Panc1 (cell line): ENCODE measurements around the gene CLCNKA. TPM values are rescaled to one million over a fixed set of nuclear protein-coding genes. Genes with fewer than 3 reads are reported as not detected.

Experiments
- ATAC-seq: fragments of 200-7000 bp; cut with Tn5 transposase; 2 replicates; pipeline ENCODE4 v1.9.1; 2020; ENCODE audit warnings: mild to moderate bottlenecking, moderate library complexity
- BruUV-seq: library from RNA; stranded (reverse); fragments of 400-500 nt; replicated peaks from 2 replicates; lab custom pipeline; 2021; lab: Mats Ljungman, UMichigan
- CTCF ChIA-PET: fragments of 300-600 bp; sonication (Branson Sonifier 250); formaldehyde crosslinking; loops from one replicate; lab custom pipeline; 2022; ENCODE audit warnings: antibody characterized with exemption; lab: Charles Lee
- POLR2A ChIA-PET: fragments of 300-600 bp; sonication (Branson Sonifier 250); formaldehyde crosslinking; loops from one replicate; lab custom pipeline; 2022; ENCODE audit warnings: antibody characterized with exemption; lab: Charles Lee
- DNase-seq: peaks from one replicate; pipeline ENCODE4 v3.0.0-alpha.2; 2010; ENCODE audit warnings: low read depth, low spot score
- H3K27ac ChIP-seq: 2 replicates; pipeline ENCODE4 v1.5.1; 2011; ENCODE audit warnings: mild to moderate bottlenecking, low read length, inconsistent platforms
- H3K27me3 ChIP-seq: fragments of 200-500 bp; sonication (Bioruptor generic); 2 replicates; pipeline ENCODE4 v1.6.0; 2014; ENCODE audit warnings: low read length, inconsistent platforms; ENCODE audit not compliant: control insufficient read depth, insufficient read depth
- H3K36me3 ChIP-seq: fragments of 200-500 bp; sonication (Bioruptor generic); 2 replicates; pipeline ENCODE4 v1.5.1; 2014; ENCODE audit warnings: inconsistent platforms, mild to moderate bottlenecking, low read length, moderate library complexity; ENCODE audit not compliant: control insufficient read depth, insufficient read depth
- H3K4me1 ChIP-seq: 2 replicates; pipeline ENCODE4 v1.5.1; 2011; ENCODE audit warnings: inconsistent platforms, mild to moderate bottlenecking, low read length, moderate library complexity; ENCODE audit not compliant: control insufficient read depth, insufficient read depth
- H3K4me3 ChIP-seq, 2 experiments: 2 replicates each; pipeline ENCODE4 v1.5.1; 2011 to 2012; ENCODE audit warnings: low read depth in 2 of 2, low read length in 2 of 2, mild to moderate bottlenecking in 2 of 2, inconsistent platforms in 1 of 2, moderate library complexity in 1 of 2
- H3K9me3 ChIP-seq: fragments of 200-500 bp; sonication (Bioruptor generic); 2 replicates; pipeline ENCODE4 v1.5.1; 2014; ENCODE audit warnings: low read depth, mild to moderate bottlenecking, inconsistent platforms, low read length, moderate library complexity; ENCODE audit not compliant: control insufficient read depth, insufficient read depth
- POLR2AphosphoS5 ChIP-seq: IDR thresholded peaks from 2 replicates; pipeline ENCODE4 v1.6.1; 2012; ENCODE audit warnings: mild to moderate bottlenecking, low read depth, low read length, moderate library complexity
- SIN3A ChIP-seq: IDR thresholded peaks from 2 replicates; pipeline ENCODE4 v1.6.1; 2012; ENCODE audit warnings: low read depth, mild to moderate bottlenecking, low read length, moderate library complexity, borderline replicate concordance; ENCODE audit not compliant: insufficient read depth
- TCF7L2 ChIP-seq: IDR thresholded peaks from 2 replicates; pipeline ENCODE4 v1.6.1; 2011; ENCODE audit warnings: mild to moderate bottlenecking, low read depth, low read length, inconsistent platforms
- in situ Hi-C: cut with HindIII; loops from 2 replicates; pipeline ENCODE4 v1.10.0; 2016; ENCODE audit warnings: low sequenced_read_pairs, low pct_unique_long_range_greater_than_20kb
- intact Hi-C: fragments of 100-400 bp; cut with micrococcal nuclease; formaldehyde crosslinking; loops from one replicate; pipeline ENCODE4 v1.10.0; 2022; ENCODE audit not compliant: unreplicated experiment
- total RNA-seq: library from RNA; stranded (reverse); gene quantifications from one replicate; pipeline ENCODE4 v1.2.1, GENCODE V29; 2021; ENCODE audit not compliant: unreplicated experiment
- TF ChIP-seq, protein P1 (sequence below), 2 experiments: IDR thresholded peaks; 2 replicates each; pipeline ENCODE4 v1.6.1; 2011 to 2012; ENCODE audit warnings: low read depth in 2 of 2, control low read depth in 1 of 2, low read length in 1 of 2, mild to moderate bottlenecking in 1 of 2, moderate library complexity in 1 of 2; ENCODE audit not compliant: insufficient read depth in 1 of 2
- TF ChIP-seq, protein P2 (sequence below): fragments of 450-650 bp; IDR thresholded peaks from 2 replicates; pipeline ENCODE4 v1.5.1; 2017; ENCODE audit warnings: mild to moderate bottlenecking

CLCNKA gene
- total RNA-seq, 1 experiment from 2014 or later = 0.57 TPM

DNA sequence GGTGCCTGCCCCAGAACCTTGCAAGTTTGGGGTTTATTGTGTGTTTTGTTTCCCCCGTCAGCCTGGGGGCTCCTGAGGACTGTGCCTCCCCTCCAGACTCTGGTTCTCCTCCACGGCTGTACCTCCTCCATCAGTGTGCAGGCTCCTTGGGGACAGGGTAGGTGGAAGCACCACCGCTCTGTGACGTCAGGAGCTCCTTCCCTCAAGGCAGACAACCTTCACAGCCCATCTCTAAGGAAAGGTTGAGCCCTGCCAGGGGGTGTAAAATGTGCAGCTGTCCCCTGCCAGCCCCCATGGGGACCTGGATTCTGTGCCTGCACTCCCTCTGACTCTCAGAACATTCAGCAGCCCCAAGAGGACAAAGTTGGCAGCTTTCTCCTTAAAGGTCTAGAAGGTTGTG lies 3.5 kb upstream of the CLCNKA start:
- intact Hi-C loops = no loop called here
- no TSS peak for BruUV-seq
- no peak overlapping the region for H3K4me3 ChIP-seq
- TF ChIP-seq, protein P1, sequence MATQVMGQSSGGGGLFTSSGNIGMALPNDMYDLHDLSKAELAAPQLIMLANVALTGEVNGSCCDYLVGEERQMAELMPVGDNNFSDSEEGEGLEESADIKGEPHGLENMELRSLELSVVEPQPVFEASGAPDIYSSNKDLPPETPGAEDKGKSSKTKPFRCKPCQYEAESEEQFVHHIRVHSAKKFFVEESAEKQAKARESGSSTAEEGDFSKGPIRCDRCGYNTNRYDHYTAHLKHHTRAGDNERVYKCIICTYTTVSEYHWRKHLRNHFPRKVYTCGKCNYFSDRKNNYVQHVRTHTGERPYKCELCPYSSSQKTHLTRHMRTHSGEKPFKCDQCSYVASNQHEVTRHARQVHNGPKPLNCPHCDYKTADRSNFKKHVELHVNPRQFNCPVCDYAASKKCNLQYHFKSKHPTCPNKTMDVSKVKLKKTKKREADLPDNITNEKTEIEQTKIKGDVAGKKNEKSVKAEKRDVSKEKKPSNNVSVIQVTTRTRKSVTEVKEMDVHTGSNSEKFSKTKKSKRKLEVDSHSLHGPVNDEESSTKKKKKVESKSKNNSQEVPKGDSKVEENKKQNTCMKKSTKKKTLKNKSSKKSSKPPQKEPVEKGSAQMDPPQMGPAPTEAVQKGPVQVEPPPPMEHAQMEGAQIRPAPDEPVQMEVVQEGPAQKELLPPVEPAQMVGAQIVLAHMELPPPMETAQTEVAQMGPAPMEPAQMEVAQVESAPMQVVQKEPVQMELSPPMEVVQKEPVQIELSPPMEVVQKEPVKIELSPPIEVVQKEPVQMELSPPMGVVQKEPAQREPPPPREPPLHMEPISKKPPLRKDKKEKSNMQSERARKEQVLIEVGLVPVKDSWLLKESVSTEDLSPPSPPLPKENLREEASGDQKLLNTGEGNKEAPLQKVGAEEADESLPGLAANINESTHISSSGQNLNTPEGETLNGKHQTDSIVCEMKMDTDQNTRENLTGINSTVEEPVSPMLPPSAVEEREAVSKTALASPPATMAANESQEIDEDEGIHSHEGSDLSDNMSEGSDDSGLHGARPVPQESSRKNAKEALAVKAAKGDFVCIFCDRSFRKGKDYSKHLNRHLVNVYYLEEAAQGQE (IDR thresholded peaks at IDR 0.05; ENCODE audit: insufficient read depth in 1 of 2, low read depth in 2 of 2, low read length in 1 of 2) = no peak
- TF ChIP-seq SIN3A (no peak), POLR2AphosphoS5 (no peak), TCF7L2 (no peak)
- TF ChIP-seq, protein P2, sequence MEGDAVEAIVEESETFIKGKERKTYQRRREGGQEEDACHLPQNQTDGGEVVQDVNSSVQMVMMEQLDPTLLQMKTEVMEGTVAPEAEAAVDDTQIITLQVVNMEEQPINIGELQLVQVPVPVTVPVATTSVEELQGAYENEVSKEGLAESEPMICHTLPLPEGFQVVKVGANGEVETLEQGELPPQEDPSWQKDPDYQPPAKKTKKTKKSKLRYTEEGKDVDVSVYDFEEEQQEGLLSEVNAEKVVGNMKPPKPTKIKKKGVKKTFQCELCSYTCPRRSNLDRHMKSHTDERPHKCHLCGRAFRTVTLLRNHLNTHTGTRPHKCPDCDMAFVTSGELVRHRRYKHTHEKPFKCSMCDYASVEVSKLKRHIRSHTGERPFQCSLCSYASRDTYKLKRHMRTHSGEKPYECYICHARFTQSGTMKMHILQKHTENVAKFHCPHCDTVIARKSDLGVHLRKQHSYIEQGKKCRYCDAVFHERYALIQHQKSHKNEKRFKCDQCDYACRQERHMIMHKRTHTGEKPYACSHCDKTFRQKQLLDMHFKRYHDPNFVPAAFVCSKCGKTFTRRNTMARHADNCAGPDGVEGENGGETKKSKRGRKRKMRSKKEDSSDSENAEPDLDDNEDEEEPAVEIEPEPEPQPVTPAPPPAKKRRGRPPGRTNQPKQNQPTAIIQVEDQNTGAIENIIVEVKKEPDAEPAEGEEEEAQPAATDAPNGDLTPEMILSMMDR = no peak
- H3K27me3 ChIP-seq = no peaks in the 10 kb centered on the region
- ATAC-seq (no peak), DNase-seq (no peak)
- no peaks in the 10 kb centered on the region for H3K9me3 ChIP-seq
- ChIA-PET CTCF (no interaction called here), POLR2A (no interaction called here)
- no peak overlapping the region for H3K27ac ChIP-seq
- in situ Hi-C loops = no loop called here
- no peaks in the 10 kb centered on the region for H3K36me3 ChIP-seq
- H3K4me1 ChIP-seq = peaks cover 37% of the 10 kb centered on the region

DNA sequence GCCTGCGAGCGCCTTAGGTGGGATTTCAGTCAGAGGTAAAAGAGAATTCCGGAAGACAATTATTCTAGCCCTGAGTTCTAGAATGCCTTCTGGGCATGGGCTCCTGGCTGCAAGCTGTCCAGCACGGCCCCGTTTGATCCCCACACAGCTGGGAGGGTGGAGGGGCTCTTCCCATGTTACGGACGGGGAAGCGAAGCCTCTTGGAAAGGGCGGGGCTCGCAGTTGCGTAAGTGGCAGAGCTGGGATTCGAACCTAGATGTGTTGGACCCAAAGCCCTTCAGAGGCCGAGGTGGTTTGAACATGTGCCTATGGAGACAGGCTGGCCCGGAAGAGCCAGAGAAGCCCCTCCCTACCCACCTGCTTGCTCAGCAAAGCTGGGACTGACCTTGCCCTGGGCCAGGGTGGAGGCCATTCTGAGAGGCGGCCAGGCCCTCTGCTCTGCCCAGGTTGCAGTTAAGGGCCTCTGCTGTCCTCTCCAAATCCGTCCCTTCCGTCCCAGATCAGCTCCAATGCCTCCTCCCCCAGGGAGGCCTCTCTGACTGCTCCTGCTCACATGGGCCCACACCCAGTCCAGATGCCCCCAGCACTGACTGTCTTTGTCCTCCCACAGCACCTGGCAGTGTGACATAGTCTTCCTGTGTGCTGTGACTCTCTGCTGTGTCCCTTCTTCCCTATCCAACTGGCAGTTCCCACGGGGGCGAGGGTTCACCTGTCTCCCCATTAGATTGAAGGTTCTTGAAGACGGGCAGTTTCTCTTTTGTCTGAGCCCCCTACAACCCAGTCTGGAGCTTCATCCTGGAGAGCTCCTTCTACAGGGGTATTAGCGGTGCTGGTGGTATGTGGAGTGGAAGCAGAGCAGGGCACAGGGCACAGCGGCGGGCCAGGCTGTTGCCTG lies 2.8 kb upstream of the CLCNKA start:
- no TSS peak for BruUV-seq
- ChIA-PET POLR2A (no interaction called here), CTCF (interaction anchor here (0.6 kb wide), 1 partner anchor 155 kb away, joined by 9 read pairs; no protein-coding TSS in a partner anchor)
- no peaks in the 10 kb centered on the region for H3K36me3 ChIP-seq
- ATAC-seq = no peak
- H3K9me3 ChIP-seq = no peaks in the 10 kb centered on the region
- H3K27me3 ChIP-seq = no peaks in the 10 kb centered on the region
- H3K27ac ChIP-seq = peak overlapping the region; percentile 7; the same call in 1 of the 2 replicates
- no peak overlapping the region for H3K4me3 ChIP-seq
- intact Hi-C loops = no loop called here
- TF ChIP-seq POLR2AphosphoS5 (no peak), SIN3A (no peak), TCF7L2 (no peak)
- in situ Hi-C loops = no loop called here
- DNase-seq = no peak
- H3K4me1 ChIP-seq = peaks cover 30% of the 10 kb centered on the region
